Effector memory CD4-positive, alpha-beta T cell (primary cell): ENCODE data around the gene RBM44.
"Not testable (repeated sequence)": the region's sequence is repeated elsewhere in the genome, so short reads cannot be mapped to it uniquely, and the experiment has no call there.

ENCODE experiments used
- DNase-seq, 3 donors: peaks; one replicate each; pipeline ENCODE4 v3.0.0-alpha.2; 2020
- H3K27ac ChIP-seq: 2 replicates; pipeline ENCODE4 v1.7.0; 2013; ENCODE audit warnings: mild to moderate bottlenecking, low read length, moderate library complexity; ENCODE audit not compliant: insufficient read depth, poor library complexity, severe bottlenecking
- H3K27me3 ChIP-seq: replicated peaks from 2 replicates; pipeline ENCODE4 v1.7.0; 2013; ENCODE audit warnings: mild to moderate bottlenecking, low read length; ENCODE audit not compliant: insufficient read depth, control insufficient read depth, poor library complexity, severe bottlenecking
- H3K36me3 ChIP-seq: 2 replicates; pipeline ENCODE4 v1.7.0; 2013; ENCODE audit warnings: mild to moderate bottlenecking, low read length, moderate library complexity; ENCODE audit not compliant: control insufficient read depth, insufficient read depth
- H3K4me1 ChIP-seq: 2 replicates; pipeline ENCODE4 v1.7.0; 2013; ENCODE audit warnings: low read length, mild to moderate bottlenecking; ENCODE audit not compliant: control insufficient read depth, insufficient read depth, poor library complexity, severe bottlenecking
- H3K4me3 ChIP-seq: 2 replicates; pipeline ENCODE4 v1.7.0; 2013; ENCODE audit warnings: low read length, low read depth, mild to moderate bottlenecking; ENCODE audit not compliant: insufficient read depth, poor library complexity, severe bottlenecking
- H3K9me3 ChIP-seq: 2 replicates; pipeline ENCODE4 v1.7.0; 2013; ENCODE audit warnings: mild to moderate bottlenecking, low read length, moderate library complexity; ENCODE audit not compliant: control insufficient read depth

The RBM44 gene

DNA sequence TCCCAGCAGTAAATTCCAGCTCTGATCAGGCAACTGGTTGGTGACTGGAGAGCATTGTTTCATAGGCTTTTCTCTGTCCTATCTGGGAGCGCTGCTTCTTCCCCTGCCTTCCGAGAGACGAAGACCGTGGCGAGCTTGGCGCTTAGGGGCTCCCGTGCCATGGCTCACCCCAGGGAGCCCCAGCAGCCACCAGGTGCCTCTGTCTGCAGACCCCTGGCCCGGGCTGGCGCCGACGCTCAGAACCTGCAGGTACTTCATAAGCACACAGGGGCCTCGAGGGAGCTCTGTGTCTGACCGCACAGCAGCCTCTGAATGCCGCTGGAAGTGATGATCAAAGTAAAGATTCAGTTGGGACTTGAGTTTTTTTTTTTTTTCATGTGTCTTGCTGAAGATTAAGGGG, 19.1 kb upstream of the RBM44 start:
- Histone ChIP-seq H3K9me3 (no peaks in the 10 kb centered on the region), H3K4me1 (no peaks in the 10 kb centered on the region), H3K4me3 (no peak overlapping the region), H3K27me3 (no peaks in the 10 kb centered on the region), H3K36me3 (peaks cover 68% of the 10 kb centered on the region), H3K27ac (no peak overlapping the region)
- DNase-seq, result no peak

- no peaks in the 10 kb centered on the region for H3K9me3 ChIP-seq
- no peaks in the 10 kb centered on the region for H3K4me1 ChIP-seq
- H3K27ac ChIP-seq, result no peak overlapping the region
- no peak for DNase-seq
- H3K36me3 ChIP-seq, result peaks cover 50% of the 10 kb centered on the region
- no peak overlapping the region for H3K4me3 ChIP-seq
- H3K27me3 ChIP-seq, result no peaks in the 10 kb centered on the region
Observed at GRCh38 chr2:237782181-237782580, 16.4 kb upstream of the RBM44 start.

- not testable (repeated sequence) for DNase-seq, H3K4me3 ChIP-seq, H3K27ac ChIP-seq, H3K9me3 ChIP-seq, H3K4me1 ChIP-seq, H3K27me3 ChIP-seq
- H3K36me3 ChIP-seq, result peaks cover 36% of the 10 kb centered on the region
Observed at GRCh38 chr2:237783678-237784077, 14.9 kb upstream of the RBM44 start.

DNA sequence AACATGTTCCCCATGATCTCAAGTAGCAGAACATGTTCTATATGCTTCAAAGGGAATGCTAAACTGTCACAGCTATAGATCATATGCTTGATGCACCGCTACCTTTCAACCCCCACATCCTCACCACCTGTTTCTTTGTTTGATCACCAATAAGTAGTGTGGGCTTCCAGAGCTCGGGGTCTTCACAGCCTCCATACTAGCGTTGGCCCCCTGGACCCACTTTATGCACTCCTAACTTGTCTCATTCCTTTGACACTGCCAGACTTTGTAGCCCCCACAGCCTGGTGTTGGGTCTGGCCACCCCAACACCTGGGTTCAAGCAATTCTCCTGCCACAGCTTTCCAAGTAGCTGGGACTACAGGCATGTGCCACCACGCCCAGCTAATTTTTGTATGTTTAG, 11.6 kb upstream of the RBM44 start:
- H3K4me1 ChIP-seq, result no peaks in the 10 kb centered on the region
- H3K4me3 ChIP-seq, result no peak overlapping the region
- H3K36me3 ChIP-seq, result peaks cover 6% of the 10 kb centered on the region
- no peaks in the 10 kb centered on the region for H3K9me3 ChIP-seq
- H3K27me3 ChIP-seq, result no peaks in the 10 kb centered on the region
- no peak overlapping the region for H3K27ac ChIP-seq
- DNase-seq, result no peak

DNA sequence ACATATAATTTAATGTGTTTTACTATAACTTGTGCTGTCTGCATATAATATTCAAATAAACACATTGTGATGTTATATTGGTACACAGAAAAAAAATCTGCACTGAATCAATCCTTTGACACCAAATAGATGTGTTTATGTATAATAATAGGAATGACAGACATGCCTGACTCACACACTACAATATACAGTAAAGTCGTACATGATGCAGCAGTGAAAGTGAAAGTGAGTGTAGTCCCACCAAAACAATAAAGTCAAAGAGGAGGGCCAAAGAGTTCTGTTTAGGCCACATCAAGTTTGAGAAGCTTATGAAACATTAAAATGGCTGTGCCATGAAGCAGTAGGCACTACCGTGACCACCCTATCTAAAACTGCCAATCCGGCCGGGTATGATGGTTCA, 8.2 kb upstream of the RBM44 start:
- no peaks in the 10 kb centered on the region for H3K27me3 ChIP-seq
- no peaks in the 10 kb centered on the region for H3K36me3 ChIP-seq
- no peak for DNase-seq
- no peaks in the 10 kb centered on the region for H3K4me1 ChIP-seq
- H3K27ac ChIP-seq, result no peak overlapping the region
- no peak overlapping the region for H3K4me3 ChIP-seq
- H3K9me3 ChIP-seq, result no peaks in the 10 kb centered on the region

DNA sequence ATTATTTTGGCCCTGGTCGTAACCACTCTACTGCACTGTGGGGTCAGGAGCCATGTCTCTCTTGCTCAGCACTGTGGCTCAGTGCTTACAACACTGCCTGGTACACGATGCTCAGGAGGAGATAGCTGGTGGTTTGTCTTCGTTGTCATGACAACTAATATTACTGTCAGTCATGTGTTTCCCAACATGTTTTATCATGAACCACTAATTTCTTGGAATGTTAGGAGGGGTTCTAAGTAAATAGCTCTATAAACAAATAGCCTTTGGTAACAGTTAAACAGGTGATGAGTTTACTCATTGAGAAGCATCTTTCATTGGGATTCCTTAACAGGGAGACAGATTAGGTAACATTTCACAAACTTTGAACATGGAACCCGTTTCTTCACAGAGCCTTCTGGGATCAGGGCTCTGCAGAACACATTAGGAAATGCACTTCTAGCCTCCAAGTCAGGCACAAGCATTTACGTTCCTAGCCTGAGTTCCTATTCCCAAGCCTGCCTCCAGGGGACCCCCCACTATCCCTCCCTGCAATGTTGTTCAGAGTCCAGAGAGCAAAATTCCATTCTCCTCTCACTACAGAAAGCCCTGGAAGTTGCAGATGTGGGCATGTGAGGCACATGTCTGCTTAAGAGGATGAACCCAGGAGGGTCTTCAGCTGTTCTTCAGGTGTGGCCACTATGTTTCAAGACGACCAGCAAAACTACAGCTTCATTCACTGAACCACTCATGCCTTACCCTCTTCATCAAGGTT, 6.4 kb upstream of the RBM44 start:
- no peak overlapping the region for H3K4me3 ChIP-seq
- H3K4me1 ChIP-seq, result no peaks in the 10 kb centered on the region
- DNase-seq, result no peak
- no peaks in the 10 kb centered on the region for H3K36me3 ChIP-seq
- no peaks in the 10 kb centered on the region for H3K9me3 ChIP-seq
- H3K27me3 ChIP-seq, result no peaks in the 10 kb centered on the region
- no peak overlapping the region for H3K27ac ChIP-seq

- Histone ChIP-seq H3K36me3 (no peaks in the 10 kb centered on the region), H3K27me3 (no peaks in the 10 kb centered on the region), H3K4me3 (no peak overlapping the region), H3K4me1 (no peaks in the 10 kb centered on the region), H3K27ac (no peak overlapping the region), H3K9me3 (no peaks in the 10 kb centered on the region)
- DNase-seq, result no peak
Observed at GRCh38 chr2:237797253-237797652, 1.3 kb upstream of the RBM44 start.

DNA sequence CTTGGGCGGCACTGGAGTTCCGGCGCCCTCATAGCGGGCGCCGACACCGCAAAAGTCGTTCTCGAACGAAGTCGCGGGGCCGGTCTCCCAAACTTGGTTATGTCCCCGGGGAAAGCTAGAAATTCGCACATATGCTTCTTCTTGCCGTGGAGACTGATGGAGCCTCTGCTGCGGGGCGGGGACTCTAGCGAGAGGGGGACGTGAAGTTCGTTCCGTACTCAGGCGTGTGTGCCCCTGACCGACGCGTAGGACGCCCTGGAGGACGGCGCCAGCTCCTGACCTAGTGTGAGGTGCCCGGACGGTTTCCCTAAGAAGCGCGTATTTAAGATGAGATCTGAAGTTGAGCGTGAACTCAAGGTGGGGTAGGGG, 465 bp downstream of the RBM44 start:
- no peaks in the 10 kb centered on the region for H3K9me3 ChIP-seq
- no peak overlapping the region for H3K27ac ChIP-seq
- DNase-seq, result no peak
- no peak overlapping the region for H3K4me3 ChIP-seq
- H3K4me1 ChIP-seq, result no peaks in the 10 kb centered on the region
- H3K36me3 ChIP-seq, result no peaks in the 10 kb centered on the region
- no peaks in the 10 kb centered on the region for H3K27me3 ChIP-seq

DNA sequence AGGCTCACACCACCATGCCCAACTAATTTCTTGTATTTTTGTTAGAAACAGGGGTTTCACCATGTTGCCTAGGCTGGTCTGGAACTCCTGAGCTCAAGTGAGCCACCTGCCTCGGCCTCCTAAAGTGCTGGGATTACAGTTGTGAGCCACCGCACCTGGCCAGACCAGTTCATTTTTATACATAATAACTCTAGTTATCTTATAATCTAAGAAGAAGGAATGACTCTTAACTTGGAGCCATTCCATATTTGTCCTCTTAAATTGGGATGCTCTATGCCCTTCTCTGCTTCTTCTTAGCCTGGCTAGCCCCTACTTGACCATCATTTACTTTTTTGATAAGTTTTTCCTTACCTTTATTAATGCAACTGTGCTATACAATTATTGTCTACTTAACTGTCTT, 2.9 kb downstream of the RBM44 start:
- H3K9me3 ChIP-seq, result no peaks in the 10 kb centered on the region
- no peak overlapping the region for H3K4me3 ChIP-seq
- H3K27me3 ChIP-seq, result no peaks in the 10 kb centered on the region
- H3K4me1 ChIP-seq, result no peaks in the 10 kb centered on the region
- H3K27ac ChIP-seq, result no peak overlapping the region
- no peak for DNase-seq
- no peaks in the 10 kb centered on the region for H3K36me3 ChIP-seq

DNA sequence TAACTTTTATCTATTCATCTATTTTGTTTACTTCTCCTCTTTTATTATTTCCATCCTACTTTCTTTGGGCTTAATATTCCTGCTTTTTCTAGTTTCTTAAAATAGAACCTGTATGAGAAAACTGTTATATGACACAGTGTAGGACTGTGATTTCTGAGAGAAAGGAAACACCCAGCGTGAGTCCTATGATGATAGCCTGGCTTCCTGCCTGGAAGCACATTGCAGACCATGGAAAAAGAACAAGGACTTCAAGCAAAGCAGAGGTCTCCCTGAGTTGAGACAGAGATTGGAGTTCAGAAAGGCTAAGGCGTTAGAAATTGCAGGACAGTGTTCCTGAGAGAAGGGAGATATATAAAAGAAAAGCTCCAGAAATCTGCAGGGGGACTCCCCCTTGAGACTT, 7.8 kb downstream of the RBM44 start:
- Histone ChIP-seq H3K4me3 (no peak overlapping the region), H3K36me3 (no peaks in the 10 kb centered on the region), H3K9me3 (no peaks in the 10 kb centered on the region), H3K27ac (no peak overlapping the region), H3K27me3 (no peaks in the 10 kb centered on the region), H3K4me1 (no peaks in the 10 kb centered on the region)
- no peak for DNase-seq
